ENCODE results near the gene ATP6AP1. TPM values are rescaled to one million over a fixed set of nuclear protein-coding genes. Genes with fewer than 3 reads are reported as not detected.
A peak's percentile ranks its signal among the peaks of the same experiment; 100 is the strongest.
"Not testable (repeated sequence)": the region's sequence is repeated elsewhere in the genome, so short reads cannot be mapped to it uniquely, and the experiment has no call there.

The ATP6AP1 gene
- total RNA-seq, 2 donors from 2014 or later = 49.8 to 51.4 TPM

DNA sequence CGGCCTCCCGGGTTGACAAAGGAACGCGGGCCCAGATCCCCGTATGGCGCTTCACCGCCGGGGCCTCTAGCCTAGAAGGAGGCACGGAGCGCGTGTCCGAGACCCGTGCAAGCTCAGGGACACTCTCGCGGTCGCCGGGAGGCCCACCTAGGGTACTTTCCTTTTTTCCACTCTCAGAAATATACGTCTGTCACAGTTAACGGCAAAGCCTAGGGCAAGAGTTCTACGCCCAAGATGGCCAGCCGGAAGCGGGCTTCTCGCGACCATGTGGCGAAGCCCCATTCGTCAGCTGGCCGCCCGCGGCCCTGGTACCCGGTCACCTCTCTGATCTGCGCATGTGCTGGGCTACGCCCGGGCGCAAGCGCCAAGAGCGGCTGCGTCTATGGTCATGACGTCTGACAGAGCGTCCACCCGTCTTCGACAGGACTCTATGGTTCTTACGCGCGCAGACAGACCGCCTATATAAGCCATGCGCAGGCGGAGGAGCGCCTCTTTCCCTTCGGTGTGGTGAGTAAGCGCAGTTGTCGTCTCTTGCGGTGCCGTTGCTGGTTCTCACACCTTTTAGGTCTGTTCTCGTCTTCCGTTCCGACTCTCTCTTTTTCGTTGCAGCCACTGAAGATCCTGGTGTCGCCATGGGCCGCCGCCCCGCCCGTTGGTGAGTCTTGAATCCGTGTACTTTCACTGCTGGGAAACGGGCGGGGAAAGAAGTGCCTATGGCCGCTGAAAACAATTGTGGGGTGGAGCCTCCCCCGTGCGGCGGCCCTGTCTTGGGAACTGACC, 30.4 kb upstream of the ATP6AP1 start, which contains the start of gene RPL10:
Gene RPL10, plus strand, starts transcription at position 490 of the 780 bp plus-strand sequence. Its CDS starts 143 bp downstream, at position 633.
- Histone ChIP-seq H3K27me3 (no peaks in the 10 kb centered on the region), H3K9me3 (no peaks in the 10 kb centered on the region), H3K4me1 (peaks cover 20% of the 10 kb centered on the region), H3K36me3 (replicated peaks in 1 of 2; ENCODE audit: insufficient read depth in 1 of 2, low read depth in 2 of 2) (no peaks in the 10 kb centered on the region), H3K27ac (peak within 1 kb of the TSS; percentile 89 to 99 (median 98)), H3K4me3 (peak within 1 kb of the TSS; percentile 17 to 45)
- peak; percentile 88 for ATAC-seq
- peak; percentile 94 to 97 (median 96) for DNase-seq
- intact Hi-C loops (cut with DNase I) = no loop called here
- WGBS, 2 donors = 0 to 1% methylated on average over 11 to 49 of the region's 69 CpGs
- TF ChIP-seq, protein P1, sequence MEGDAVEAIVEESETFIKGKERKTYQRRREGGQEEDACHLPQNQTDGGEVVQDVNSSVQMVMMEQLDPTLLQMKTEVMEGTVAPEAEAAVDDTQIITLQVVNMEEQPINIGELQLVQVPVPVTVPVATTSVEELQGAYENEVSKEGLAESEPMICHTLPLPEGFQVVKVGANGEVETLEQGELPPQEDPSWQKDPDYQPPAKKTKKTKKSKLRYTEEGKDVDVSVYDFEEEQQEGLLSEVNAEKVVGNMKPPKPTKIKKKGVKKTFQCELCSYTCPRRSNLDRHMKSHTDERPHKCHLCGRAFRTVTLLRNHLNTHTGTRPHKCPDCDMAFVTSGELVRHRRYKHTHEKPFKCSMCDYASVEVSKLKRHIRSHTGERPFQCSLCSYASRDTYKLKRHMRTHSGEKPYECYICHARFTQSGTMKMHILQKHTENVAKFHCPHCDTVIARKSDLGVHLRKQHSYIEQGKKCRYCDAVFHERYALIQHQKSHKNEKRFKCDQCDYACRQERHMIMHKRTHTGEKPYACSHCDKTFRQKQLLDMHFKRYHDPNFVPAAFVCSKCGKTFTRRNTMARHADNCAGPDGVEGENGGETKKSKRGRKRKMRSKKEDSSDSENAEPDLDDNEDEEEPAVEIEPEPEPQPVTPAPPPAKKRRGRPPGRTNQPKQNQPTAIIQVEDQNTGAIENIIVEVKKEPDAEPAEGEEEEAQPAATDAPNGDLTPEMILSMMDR (IDR thresholded peaks at IDR 0.05) = no peak
- peak; percentile 86 to 99 (median 99) for TF ChIP-seq POLR2A (IDR thresholded peaks at IDR 0.05)

DNA sequence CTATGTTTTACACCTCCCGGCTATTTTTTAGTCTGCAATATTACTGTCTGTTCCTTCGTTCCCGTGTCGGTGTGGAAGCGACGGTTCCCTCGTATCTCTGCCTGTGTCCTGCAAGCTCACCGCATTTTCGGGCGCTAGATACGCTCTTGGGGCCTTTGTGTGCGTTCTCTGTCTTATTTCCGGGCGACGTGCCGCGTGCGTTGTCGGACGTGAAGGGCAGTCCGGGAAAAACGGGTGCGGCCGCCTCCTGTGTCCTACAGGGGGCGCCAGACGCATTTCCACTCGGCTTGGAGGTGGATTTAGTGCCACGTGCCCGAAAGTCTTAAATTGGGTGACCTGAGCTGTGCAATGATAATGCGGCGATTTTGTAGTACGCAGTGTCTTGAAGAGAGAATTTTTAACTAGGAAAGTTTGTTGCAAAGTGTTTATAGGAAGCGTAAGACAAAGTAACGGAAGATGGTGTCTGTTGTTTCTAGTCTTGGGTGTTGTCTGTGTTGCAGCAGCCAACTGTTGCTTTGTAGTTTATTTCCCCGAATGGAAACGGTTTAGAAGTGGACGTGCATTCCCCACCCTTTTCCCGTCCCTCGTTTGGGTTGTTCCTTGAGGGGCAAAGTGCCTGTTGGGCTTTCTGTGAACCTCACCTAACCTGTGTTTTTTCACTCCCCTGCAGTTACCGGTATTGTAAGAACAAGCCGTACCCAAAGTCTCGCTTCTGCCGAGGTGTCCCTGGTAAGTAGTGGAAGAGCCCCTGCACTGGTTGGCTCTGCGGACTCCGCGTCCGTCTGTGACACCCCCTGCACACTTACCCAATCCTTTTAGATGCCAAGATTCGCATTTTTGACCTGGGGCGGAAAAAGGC, 29.6 kb upstream of the ATP6AP1 start:
- 1 to 2% methylated on average over 14 to 48 of the region's 49 CpGs for WGBS, 2 donors
- TF ChIP-seq, protein P1 (IDR thresholded peaks at IDR 0.05) = peak; percentile 57 to 90 (median 82)
- no peak for TF ChIP-seq POLR2A (IDR thresholded peaks at IDR 0.05)
- Histone ChIP-seq H3K9me3 (no peaks in the 10 kb centered on the region), H3K4me3 (peak overlapping the region; percentile 17 to 45), H3K36me3 (replicated peaks in 1 of 2; ENCODE audit: insufficient read depth in 1 of 2, low read depth in 2 of 2) (no peaks in the 10 kb centered on the region), H3K4me1 (peaks cover 20% of the 10 kb centered on the region), H3K27ac (peak overlapping the region; percentile 79 to 99 (median 98)), H3K27me3 (no peaks in the 10 kb centered on the region)
- ATAC-seq (peak; percentile 47), DNase-seq (peak; percentile 87 to 90 (median 87))
- intact Hi-C loops (cut with DNase I) = no loop called here

DNA sequence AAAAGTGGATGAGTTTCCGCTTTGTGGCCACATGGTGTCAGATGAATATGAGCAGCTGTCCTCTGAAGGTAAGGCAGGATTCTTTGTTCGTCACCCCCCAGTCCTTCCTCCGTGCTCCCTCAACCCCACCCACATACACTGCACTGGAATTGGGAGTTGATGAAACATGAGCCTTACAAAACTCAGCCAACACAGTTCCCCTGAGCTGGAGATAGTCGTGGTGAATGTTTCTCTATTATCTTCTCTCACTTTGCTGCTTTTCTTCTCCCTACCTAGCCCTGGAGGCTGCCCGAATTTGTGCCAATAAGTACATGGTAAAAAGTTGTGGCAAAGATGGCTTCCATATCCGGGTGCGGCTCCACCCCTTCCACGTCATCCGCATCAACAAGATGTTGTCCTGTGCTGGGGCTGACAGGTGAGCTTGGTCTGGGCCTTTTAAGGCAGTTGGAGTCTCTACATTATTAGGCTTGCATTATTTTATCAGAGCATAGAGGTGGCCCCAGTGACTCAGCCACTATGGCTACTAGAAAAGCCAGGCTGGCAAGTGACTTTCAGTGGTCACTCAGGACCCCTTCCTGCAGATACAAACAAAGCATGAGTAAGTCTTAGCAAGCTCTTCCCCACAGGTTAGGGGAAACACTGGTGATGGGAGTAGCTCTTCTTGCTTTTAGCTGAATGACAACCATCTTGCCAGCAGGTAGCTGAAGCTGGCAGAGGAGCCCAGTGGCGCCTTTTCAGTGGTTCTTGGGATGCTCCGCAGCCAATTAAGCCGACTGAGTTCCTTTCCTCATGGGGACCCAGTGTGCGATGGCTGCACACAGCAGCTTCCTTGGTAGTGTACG, 28.7 kb upstream of the ATP6AP1 start:
- Histone ChIP-seq H3K4me3 (peak overlapping the region in 1 of 2 donors; percentile 45), H3K4me1 (peaks cover 20% of the 10 kb centered on the region), H3K27me3 (no peaks in the 10 kb centered on the region), H3K9me3 (no peaks in the 10 kb centered on the region), H3K27ac (peak overlapping the region; percentile 32 to 99 (median 98)), H3K36me3 (replicated peaks in 1 of 2; ENCODE audit: insufficient read depth in 1 of 2, low read depth in 2 of 2) (no peaks in the 10 kb centered on the region)
- peak in 1 of 3 donors; percentile 20 for TF ChIP-seq POLR2A (IDR thresholded peaks at IDR 0.05)
- TF ChIP-seq, protein P1 (IDR thresholded peaks at IDR 0.05) = no peak
- WGBS, 2 donors = 10 to 22% methylated on average over 4 to 9 of the region's 14 CpGs
- no peak for ATAC-seq
- intact Hi-C loops (cut with DNase I) = no loop called here
- no peak for DNase-seq

DNA sequence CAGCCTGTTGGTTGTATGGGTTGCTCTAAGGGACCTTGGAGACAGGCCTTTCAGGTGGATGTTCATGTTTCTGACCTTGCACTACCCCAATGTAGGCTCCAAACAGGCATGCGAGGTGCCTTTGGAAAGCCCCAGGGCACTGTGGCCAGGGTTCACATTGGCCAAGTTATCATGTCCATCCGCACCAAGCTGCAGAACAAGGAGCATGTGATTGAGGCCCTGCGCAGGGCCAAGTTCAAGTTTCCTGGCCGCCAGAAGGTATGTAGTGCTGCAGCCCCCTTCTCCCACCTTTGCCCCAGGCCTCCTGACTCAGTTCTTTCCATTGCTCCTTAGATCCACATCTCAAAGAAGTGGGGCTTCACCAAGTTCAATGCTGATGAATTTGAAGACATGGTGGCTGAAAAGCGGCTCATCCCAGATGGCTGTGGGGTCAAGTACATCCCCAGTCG, 28.1 kb upstream of the ATP6AP1 start:
- ATAC-seq; H3K36me3 ChIP-seq (replicated peaks in 1 of 2; ENCODE audit: insufficient read depth in 1 of 2, low read depth in 2 of 2); H3K27me3 ChIP-seq; intact Hi-C loops (cut with DNase I); DNase-seq; H3K9me3 ChIP-seq; H3K4me3 ChIP-seq: not testable (repeated sequence)
- peak overlapping the region in 2 of 4 donors; percentile 99 for H3K27ac ChIP-seq
- WGBS, 2 donors = 18 to 56% methylated on average over 2 to 6 of the region's 6 CpGs
- H3K4me1 ChIP-seq = peaks cover 20% of the 10 kb centered on the region
